HS-27A (cell line): ENCODE measurements around the gene NRN1L.
A peak's percentile ranks its signal among the peaks of the same experiment; 100 is the strongest.

ENCODE experiments used
- DNase-seq: peaks from one replicate; pipeline ENCODE4 v3.0.0-alpha.2; 2012; ENCODE audit warnings: low read depth, missing footprints

Gene NRN1L

DNA sequence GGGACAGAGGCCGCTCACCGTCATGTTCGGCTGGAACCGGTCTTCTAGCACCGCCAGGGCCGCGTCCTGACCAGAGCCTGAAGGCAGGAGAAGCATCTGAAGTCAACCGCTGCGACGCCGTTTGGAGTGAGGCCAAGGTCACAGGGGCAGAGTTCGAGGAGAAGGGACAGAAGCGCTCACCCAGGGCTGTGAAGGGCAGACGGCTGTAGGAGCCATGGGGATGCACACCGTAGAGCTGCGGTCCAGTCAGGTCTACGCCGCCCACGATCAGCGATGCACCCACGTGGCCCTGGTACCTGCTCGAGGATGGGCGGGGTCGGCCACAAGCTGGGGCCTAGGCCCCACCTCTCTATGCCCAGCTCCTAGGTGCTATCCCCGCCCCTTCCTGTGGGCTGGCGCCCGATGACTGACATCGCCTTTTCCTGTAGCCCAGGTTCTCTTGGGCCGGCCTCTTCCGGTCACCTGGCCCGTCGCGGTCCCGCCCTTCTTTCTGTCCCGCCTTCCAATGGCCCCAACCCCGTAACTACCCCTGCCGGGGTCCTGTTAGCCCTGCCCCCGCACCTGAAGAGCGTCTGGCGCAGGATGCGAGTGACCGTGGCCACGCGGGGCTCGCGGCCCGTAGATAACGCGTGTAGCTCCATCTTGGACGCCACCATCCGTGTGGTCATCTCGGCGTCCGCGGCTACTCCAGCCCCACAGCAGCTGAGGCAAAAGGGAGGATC is 50.9 kb downstream of the NRN1L start:
- peak; percentile 76 for DNase-seq
